ENCODE measurements around the gene TKFC. TPM values are rescaled to one million over a fixed set of nuclear protein-coding genes. Genes with fewer than 3 reads are reported as not detected.

The TKFC gene
- total RNA-seq, 3 donors from 2014 or later, result 50.8 to 51.4 (median 51.1) TPM

GRCh38 chr11:61333550-61334433 is 764 bp downstream of the TKFC start:
- DNase-seq (no peak), ATAC-seq (no peak)
- Mint-ChIP-seq H3K4me1 (ENCODE audit: low read depth) (peaks cover 49% of the 10 kb centered on the region), H3K27me3 (ENCODE audit: low read depth) (no peaks in the 10 kb centered on the region), H3K4me3 (peak overlapping the region; percentile 92), H3K36me3 (ENCODE audit: insufficient read depth) (peaks cover 13% of the 10 kb centered on the region), H3K9me3 (no peaks in the 10 kb centered on the region)

- Mint-ChIP-seq H3K4me3 (peak overlapping the region; percentile 92), H3K27me3 (ENCODE audit: low read depth) (no peaks in the 10 kb centered on the region), H3K4me1 (ENCODE audit: low read depth) (peaks cover 48% of the 10 kb centered on the region), H3K36me3 (ENCODE audit: insufficient read depth) (peaks cover 10% of the 10 kb centered on the region), H3K9me3 (no peaks in the 10 kb centered on the region)
- ATAC-seq (no peak), DNase-seq (no peak)
Measured at GRCh38 chr11:61334434-61335354, 1.7 kb downstream of the TKFC start.

GRCh38 chr11:61335355-61335710 is 2.3 kb downstream of the TKFC start:
- no peak for ATAC-seq
- Mint-ChIP-seq H3K4me3 (no peak overlapping the region), H3K9me3 (no peaks in the 10 kb centered on the region), H3K36me3 (ENCODE audit: insufficient read depth) (peaks cover 5% of the 10 kb centered on the region), H3K4me1 (ENCODE audit: low read depth) (peaks cover 42% of the 10 kb centered on the region), H3K27me3 (ENCODE audit: low read depth) (no peaks in the 10 kb centered on the region)
- DNase-seq, result no peak

DNA sequence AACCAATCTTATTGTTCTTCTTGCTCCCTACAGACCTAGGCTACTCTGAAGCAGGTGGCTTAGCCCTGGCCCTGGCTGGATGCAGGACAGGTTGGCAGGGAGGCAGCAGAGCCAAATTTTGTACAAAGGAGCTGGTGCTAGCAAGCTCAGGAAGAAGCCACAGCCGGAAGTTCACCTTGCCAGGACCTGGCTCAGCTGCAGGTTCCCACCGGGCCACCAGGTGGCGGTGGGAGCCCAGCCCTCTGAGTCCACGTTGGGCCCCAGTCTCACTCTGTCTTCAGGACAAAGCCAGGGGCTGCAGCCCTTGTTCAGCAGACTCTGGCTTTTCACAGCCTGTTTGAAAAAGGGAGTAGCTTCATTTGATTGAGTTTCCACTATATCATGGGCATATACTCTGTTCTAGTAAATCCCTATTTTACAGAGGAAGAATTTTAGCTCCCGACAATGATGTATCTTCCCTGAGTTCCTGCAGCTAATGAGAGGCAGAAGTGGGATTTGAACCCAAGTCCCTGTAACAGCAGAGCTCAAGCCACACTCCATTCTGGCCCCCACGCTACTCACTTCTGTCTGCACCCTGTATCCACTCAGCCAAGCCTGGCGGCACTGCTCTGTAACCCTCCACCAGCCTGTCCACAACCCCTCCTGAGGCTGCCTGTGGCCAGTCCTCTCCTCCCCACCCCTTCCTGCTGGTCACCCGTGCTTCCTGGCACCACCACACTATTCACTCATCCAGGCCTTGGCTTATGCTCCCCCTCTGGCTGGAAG is 3.3 kb downstream of the TKFC start:
- Mint-ChIP-seq H3K36me3 (ENCODE audit: insufficient read depth) (peaks cover 4% of the 10 kb centered on the region), H3K4me3 (no peak overlapping the region), H3K4me1 (ENCODE audit: low read depth) (peaks cover 33% of the 10 kb centered on the region), H3K9me3 (no peaks in the 10 kb centered on the region), H3K27me3 (ENCODE audit: low read depth) (no peaks in the 10 kb centered on the region)
- DNase-seq (peak; percentile 75), ATAC-seq (peak; percentile 49 to 54)

- ATAC-seq (no peak), DNase-seq (no peak)
- Mint-ChIP-seq H3K36me3 (ENCODE audit: insufficient read depth) (peaks cover 8% of the 10 kb centered on the region), H3K4me3 (no peak overlapping the region), H3K9me3 (no peaks in the 10 kb centered on the region), H3K27me3 (ENCODE audit: low read depth) (no peaks in the 10 kb centered on the region), H3K4me1 (ENCODE audit: low read depth) (peaks cover 19% of the 10 kb centered on the region)
Measured at GRCh38 chr11:61337706-61338470, 4.9 kb downstream of the TKFC start.

GRCh38 chr11:61338783-61339489 is 5.9 kb downstream of the TKFC start:
- no peaks in the 10 kb centered on the region for H3K27me3 Mint-ChIP-seq (ENCODE audit: low read depth)
- ATAC-seq, result no peak
- peaks cover 8% of the 10 kb centered on the region for H3K36me3 Mint-ChIP-seq (ENCODE audit: insufficient read depth)
- H3K4me3 Mint-ChIP-seq, result no peak overlapping the region
- H3K9me3 Mint-ChIP-seq, result no peaks in the 10 kb centered on the region
- peaks cover 14% of the 10 kb centered on the region for H3K4me1 Mint-ChIP-seq (ENCODE audit: low read depth)
- no peak for DNase-seq

- no peak for DNase-seq
- no peak overlapping the region for H3K4me3 Mint-ChIP-seq
- peaks cover 8% of the 10 kb centered on the region for H3K36me3 Mint-ChIP-seq (ENCODE audit: insufficient read depth)
- H3K27me3 Mint-ChIP-seq (ENCODE audit: low read depth), result no peaks in the 10 kb centered on the region
- H3K9me3 Mint-ChIP-seq, result no peaks in the 10 kb centered on the region
- no peak for ATAC-seq
- peaks cover 10% of the 10 kb centered on the region for H3K4me1 Mint-ChIP-seq (ENCODE audit: low read depth)
Measured at GRCh38 chr11:61339490-61339878, 6.5 kb downstream of the TKFC start.

- peaks cover 8% of the 10 kb centered on the region for H3K4me1 Mint-ChIP-seq (ENCODE audit: low read depth)
- H3K9me3 Mint-ChIP-seq, result no peaks in the 10 kb centered on the region
- ATAC-seq (no peak), DNase-seq (no peak)
- peaks cover 8% of the 10 kb centered on the region for H3K36me3 Mint-ChIP-seq (ENCODE audit: insufficient read depth)
- H3K4me3 Mint-ChIP-seq, result no peak overlapping the region
- no peaks in the 10 kb centered on the region for H3K27me3 Mint-ChIP-seq (ENCODE audit: low read depth)
Measured at GRCh38 chr11:61340979-61341378, 8.0 kb downstream of the TKFC start.

- Mint-ChIP-seq H3K4me3 (no peak overlapping the region), H3K36me3 (ENCODE audit: insufficient read depth) (peaks cover 8% of the 10 kb centered on the region), H3K9me3 (no peaks in the 10 kb centered on the region), H3K4me1 (ENCODE audit: low read depth) (peaks cover 3% of the 10 kb centered on the region), H3K27me3 (ENCODE audit: low read depth) (no peaks in the 10 kb centered on the region)
- DNase-seq (no peak), ATAC-seq (no peak)
Measured at GRCh38 chr11:61341706-61342105, 8.7 kb downstream of the TKFC start.

GRCh38 chr11:61342207-61342803 is 9.3 kb downstream of the TKFC start:
- no peak for ATAC-seq
- H3K4me1 Mint-ChIP-seq (ENCODE audit: low read depth), result no peaks in the 10 kb centered on the region
- peaks cover 8% of the 10 kb centered on the region for H3K36me3 Mint-ChIP-seq (ENCODE audit: insufficient read depth)
- no peak overlapping the region for H3K4me3 Mint-ChIP-seq
- DNase-seq, result no peak
- no peaks in the 10 kb centered on the region for H3K9me3 Mint-ChIP-seq
- no peaks in the 10 kb centered on the region for H3K27me3 Mint-ChIP-seq (ENCODE audit: low read depth)

- peaks cover 10% of the 10 kb centered on the region for H3K36me3 Mint-ChIP-seq (ENCODE audit: insufficient read depth)
- H3K9me3 Mint-ChIP-seq, result no peaks in the 10 kb centered on the region
- no peaks in the 10 kb centered on the region for H3K4me1 Mint-ChIP-seq (ENCODE audit: low read depth)
- no peak for DNase-seq
- ATAC-seq, result no peak
- no peak overlapping the region for H3K4me3 Mint-ChIP-seq
- no peaks in the 10 kb centered on the region for H3K27me3 Mint-ChIP-seq (ENCODE audit: low read depth)
Measured at GRCh38 chr11:61343792-61344745, 11.0 kb downstream of the TKFC start.

DNA sequence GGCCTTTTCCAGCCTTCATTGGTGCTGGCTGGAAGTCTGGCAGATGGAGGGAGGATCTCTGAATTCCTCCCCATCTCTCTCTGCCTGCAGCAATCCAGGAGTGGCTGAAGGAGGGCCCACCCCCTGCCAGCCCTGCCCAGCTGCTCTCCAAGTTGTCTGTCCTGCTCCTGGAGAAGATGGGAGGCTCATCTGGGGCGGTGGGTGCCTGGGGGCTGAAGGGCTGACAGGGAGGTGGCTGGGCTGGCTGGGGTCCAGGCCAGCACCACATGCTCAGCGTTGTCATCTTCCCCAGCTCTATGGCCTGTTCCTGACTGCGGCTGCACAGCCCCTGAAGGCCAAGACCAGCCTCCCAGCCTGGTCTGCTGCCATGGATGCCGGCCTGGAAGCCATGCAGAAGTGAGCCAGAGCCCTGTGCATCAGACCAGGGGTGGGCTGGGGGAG is 12.2 kb downstream of the TKFC start:
- Mint-ChIP-seq H3K9me3 (no peaks in the 10 kb centered on the region), H3K4me3 (no peak overlapping the region), H3K4me1 (ENCODE audit: low read depth) (no peaks in the 10 kb centered on the region), H3K27me3 (ENCODE audit: low read depth) (no peaks in the 10 kb centered on the region), H3K36me3 (ENCODE audit: insufficient read depth) (peaks cover 13% of the 10 kb centered on the region)
- DNase-seq, result no peak
- ATAC-seq, result no peak

Measured in activated T-cell treated with anti-CD3 and anti-CD28 coated beads, Interleukin-2, amount 50 U/mL, for 4 hours (primary cell).